Breast epithelium (tissue), 3 donors: ENCODE data around the gene SDR42E2.

Source experiments
- POLR2A ChIP-seq: fragments of 450-650 bp; IDR thresholded peaks from one replicate; pipeline ENCODE4 v1.6.1; 2016; ENCODE audit warnings: antibody characterized with exemption, mild to moderate bottlenecking, moderate library complexity
- TF ChIP-seq, protein P1 (sequence below), 3 donors: fragments of 450-650 bp; IDR thresholded peaks; one replicate each; pipeline ENCODE4 v1.5.1; 2016 to 2017; ENCODE audit warnings: antibody characterized with exemption in 3 of 3, mild to moderate bottlenecking in 3 of 3, moderate library complexity in 3 of 3

- TF ChIP-seq, protein P1, sequence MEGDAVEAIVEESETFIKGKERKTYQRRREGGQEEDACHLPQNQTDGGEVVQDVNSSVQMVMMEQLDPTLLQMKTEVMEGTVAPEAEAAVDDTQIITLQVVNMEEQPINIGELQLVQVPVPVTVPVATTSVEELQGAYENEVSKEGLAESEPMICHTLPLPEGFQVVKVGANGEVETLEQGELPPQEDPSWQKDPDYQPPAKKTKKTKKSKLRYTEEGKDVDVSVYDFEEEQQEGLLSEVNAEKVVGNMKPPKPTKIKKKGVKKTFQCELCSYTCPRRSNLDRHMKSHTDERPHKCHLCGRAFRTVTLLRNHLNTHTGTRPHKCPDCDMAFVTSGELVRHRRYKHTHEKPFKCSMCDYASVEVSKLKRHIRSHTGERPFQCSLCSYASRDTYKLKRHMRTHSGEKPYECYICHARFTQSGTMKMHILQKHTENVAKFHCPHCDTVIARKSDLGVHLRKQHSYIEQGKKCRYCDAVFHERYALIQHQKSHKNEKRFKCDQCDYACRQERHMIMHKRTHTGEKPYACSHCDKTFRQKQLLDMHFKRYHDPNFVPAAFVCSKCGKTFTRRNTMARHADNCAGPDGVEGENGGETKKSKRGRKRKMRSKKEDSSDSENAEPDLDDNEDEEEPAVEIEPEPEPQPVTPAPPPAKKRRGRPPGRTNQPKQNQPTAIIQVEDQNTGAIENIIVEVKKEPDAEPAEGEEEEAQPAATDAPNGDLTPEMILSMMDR (IDR thresholded peaks at IDR 0.05): no peak
- no peak for TF ChIP-seq POLR2A
Observed at GRCh38 chr16:22162656-22163009, 327 bp downstream of the SDR42E2 start.
